ENCODE results near the gene WDTC1.

DNA sequence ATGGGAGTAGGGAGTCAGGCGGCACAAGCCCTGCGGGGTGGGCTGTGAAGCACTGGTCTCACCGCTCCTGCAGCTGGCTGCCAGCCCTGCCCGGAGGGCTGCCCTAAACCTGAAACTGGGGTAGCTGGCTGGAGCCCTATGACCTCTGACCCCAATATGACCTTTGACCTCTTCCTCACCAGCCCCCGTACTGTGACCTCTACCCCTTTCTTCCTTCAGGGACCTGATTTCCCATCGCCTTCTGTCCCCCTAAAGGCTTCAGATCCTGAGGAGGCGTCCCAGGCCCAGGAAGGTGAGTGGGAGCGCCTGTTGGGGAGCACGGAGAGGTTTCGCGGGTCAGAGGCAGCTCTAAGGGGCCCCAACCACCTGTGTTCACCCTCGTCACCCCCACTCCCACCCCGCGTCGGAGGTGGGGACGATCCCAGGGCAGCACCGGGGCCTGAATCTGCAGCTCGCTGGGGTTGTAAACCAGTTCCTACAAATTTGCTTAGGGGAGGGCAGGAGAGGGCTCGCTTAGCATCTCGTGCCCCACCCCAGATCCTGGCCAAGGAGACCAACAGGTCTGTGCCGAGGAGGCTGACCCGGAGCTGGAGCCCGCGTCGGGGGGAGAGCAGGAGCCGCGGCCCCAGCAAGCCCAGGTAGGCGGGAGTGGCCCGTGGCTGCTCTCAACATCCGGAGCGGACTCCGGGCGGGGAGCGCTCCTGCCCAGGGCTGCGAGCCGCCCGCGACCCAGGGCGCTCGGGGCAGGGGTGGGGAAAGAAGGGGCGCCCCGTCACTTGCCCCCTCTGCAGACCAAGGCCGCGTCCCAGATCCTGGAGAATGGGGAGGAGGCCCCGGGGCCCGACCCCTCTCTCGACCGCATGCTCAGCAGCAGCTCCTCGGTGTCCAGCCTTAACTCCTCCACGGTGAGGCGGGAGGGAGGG is 114.7 kb downstream of the WDTC1 start:
- no peak for TF ChIP-seq EP300 (IDR thresholded peaks at IDR 0.05)
- TF ChIP-seq CTCF (IDR thresholded peaks at IDR 0.05): peak in 1 of 4 experiments; percentile 24
- TF ChIP-seq POLR2A (IDR thresholded peaks at IDR 0.05): no peak

All from gastroesophageal sphincter (tissue), 3 donors.